Measurements from ENCODE around the gene TRIM15. TPM values are rescaled to one million over a fixed set of nuclear protein-coding genes. Genes with fewer than 3 reads are reported as not detected.

Gene TRIM15
- total and polyA plus RNA-seq, 9 of the 15 experiments (the other 6 are each of a cell fraction or from before 2014, with no cell fraction given): 0.06 to 2.6 (median 0.83) TPM

GRCh38 chr6:30207619-30208295, 44.4 kb downstream of the TRIM15 start:
- Histone ChIP-seq H3K4me3 (no peak overlapping the region), H3K4me2 (ENCODE audit: insufficient read depth, low read length) (no peak overlapping the region), H3K79me2 (ENCODE audit: control insufficient read depth, insufficient read depth, low read length) (no peaks in the 10 kb centered on the region), H4K20me1 (replicated peaks; ENCODE audit: control insufficient read depth, insufficient read depth, low read length) (no peaks in the 10 kb centered on the region), H3K27me3 (ENCODE audit: control insufficient read depth in 2 of 2, insufficient read depth in 2 of 2, low read length in 2 of 2) (peaks cover 10 to 28% of the 10 kb centered on the region in 2 experiments; a peak in 4 of 5 replicates), H3K4me1 (replicated peaks in 1 of 2; ENCODE audit: control insufficient read depth in 2 of 2, insufficient read depth in 2 of 2, low read length in 2 of 2) (0 out of 5 replicates have a peak, but pooled peaks cover 0 to under 1% of the 10 kb centered on the region in 2 experiments), H3K36me3 (ENCODE audit: control insufficient read depth, insufficient read depth, low read length) (no peaks in the 10 kb centered on the region), H3K27ac (ENCODE audit: extremely low read depth, low read depth, low read length) (no peak overlapping the region), H3K9me1 (ENCODE audit: control insufficient read depth, insufficient read depth, low read length) (no peaks in the 10 kb centered on the region), H2AFZ (ENCODE audit: low read depth, low read length) (no peak overlapping the region), H3K9ac (ENCODE audit: insufficient read depth in 1 of 2, low read depth in 2 of 2, low read length in 2 of 2) (no peak overlapping the region), H3K9me3 (replicated peaks; ENCODE audit: control insufficient read depth, insufficient read depth, low read depth, low read length) (no peaks in the 10 kb centered on the region)
- BruUV-seq (replicated peaks): no TSS peak
- ATAC-seq (no peak), DNase-seq (ENCODE audit: extremely low read depth in 1 of 4, low spot score in 3 of 4) (no peak), FAIRE-seq (no peak)
- in situ Hi-C loops (cut with MboI) (no loop called here), intact Hi-C loops (cut with micrococcal nuclease) (no loop called here)
- ChIA-PET POLR2A (interaction anchor here (0.5 to 0.7 kb wide), 2 partner anchors 85 to 347 kb away, joined by 3 read pairs; no protein-coding TSS in a partner anchor), CTCF (ENCODE audit: low intra/inter-chr PET ratio) (no interaction called here)
- WGBS (ENCODE audit: insufficient coverage, low coverage, missing lambda C conversion rate): 19% methylated on average over 4 of the region's 4 CpGs
- TF ChIP-seq MLX (CRISPR knock-in tag; conservative IDR thresholded peaks at IDR 0.05): no peak
- no peak for TF ChIP-seq HNRNPL (IDR thresholded peaks at IDR 0.05; ENCODE audit: low read depth, low read length)
- TF ChIP-seq SMARCA4 (IDR thresholded peaks at IDR 0.05): no peak
- no peak for TF ChIP-seq ZNF444 (CRISPR knock-in tag; IDR thresholded peaks at IDR 0.05)
- TF ChIP-seq ZNF609 (CRISPR knock-in tag; IDR thresholded peaks at IDR 0.05; ENCODE audit: borderline replicate concordance): no peak
- TF ChIP-seq AFF4 (CRISPR knock-in tag; IDR thresholded peaks at IDR 0.05): no peak
- no peak for TF ChIP-seq ZEB2 (IDR thresholded peaks at IDR 0.05)
- no peak for TF ChIP-seq PTBP1 (IDR thresholded peaks at IDR 0.05; ENCODE audit: low read depth, low read length)
- no peak for TF ChIP-seq RBM39 (optimal IDR thresholded peaks at IDR 0.05; ENCODE audit: low read depth, low read length)
- TF ChIP-seq ZNF77 (CRISPR knock-in tag; IDR thresholded peaks at IDR 0.05): no peak

All from K562 (cell line).